ENCODE results near the gene CRYGN.

DNA sequence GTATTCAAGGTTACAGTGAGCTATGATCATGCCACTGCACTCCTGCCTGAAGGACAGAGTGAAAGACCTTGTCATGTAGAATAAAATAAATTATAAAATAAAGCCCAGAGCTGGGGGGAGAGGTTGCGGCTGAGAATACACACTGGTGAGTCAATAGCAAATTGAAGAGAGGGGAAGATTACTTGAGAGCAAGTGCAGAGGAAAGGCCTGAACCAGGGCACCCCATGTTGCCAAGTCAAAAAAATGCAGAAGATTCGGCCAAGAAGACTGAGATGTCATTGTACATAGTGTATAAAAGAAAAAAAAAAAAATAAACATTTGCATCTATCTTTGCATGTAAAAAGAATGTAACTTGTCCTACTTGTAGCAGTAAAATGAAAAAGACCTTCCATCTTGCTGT lies 47.3 kb upstream of the CRYGN start:
- TF ChIP-seq CTCF (IDR thresholded peaks at IDR 0.05) (no peak), POLR2A (IDR thresholded peaks at IDR 0.05) (no peak), POLR2AphosphoS5 (IDR thresholded peaks at IDR 0.05; ENCODE audit: insufficient read depth in 1 of 2, low read depth in 1 of 2) (no peak)
